ENCODE measurements around the gene P2RX1.

Gene P2RX1

GRCh38 chr17:3915995-3916696 is at the start of gene P2RX1:
Gene P2RX1 (minus strand): TSS chr17:3916465. CDS start chr17:3916225, 240 bp downstream.
- no peak for DNase-seq

- DNase-seq, result no peak
These were observed 49.0 kb upstream of the P2RX1 start for GRCh38 chr17:3965118-3965800.

GRCh38 chr17:3964203-3965117 is 48.2 kb upstream of the P2RX1 start, which contains the start of gene ATP2A3:
Gene ATP2A3 (minus strand): TSS chr17:3964437. CDS start chr17:3964291, 146 bp downstream.
- no peak for DNase-seq

GRCh38 chr17:3963237-3964201 is 47.3 kb upstream of the P2RX1 start:
- DNase-seq, result no peak

- DNase-seq, result no peak
These were observed 46.6 kb upstream of the P2RX1 start for GRCh38 chr17:3962965-3963236.

- no peak for DNase-seq
These were observed 46.1 kb upstream of the P2RX1 start for GRCh38 chr17:3962217-3962964.

GRCh38 chr17:3961564-3962047 is 45.3 kb upstream of the P2RX1 start:
- DNase-seq, result no peak

- no peak for DNase-seq
These were observed 44.5 kb upstream of the P2RX1 start for GRCh38 chr17:3960764-3961163.

GRCh38 chr17:3959921-3960601 is 43.8 kb upstream of the P2RX1 start:
- no peak for DNase-seq

GRCh38 chr17:3959295-3959899 is 43.1 kb upstream of the P2RX1 start:
- no peak for DNase-seq

GRCh38 chr17:3957735-3958599 is 41.7 kb upstream of the P2RX1 start:
- no peak for DNase-seq

- DNase-seq, result peak; percentile 96
These were observed 40.7 kb upstream of the P2RX1 start for GRCh38 chr17:3956983-3957382.

- DNase-seq, result no peak
These were observed 40.2 kb upstream of the P2RX1 start for GRCh38 chr17:3956327-3956957.

GRCh38 chr17:3955673-3955988 is 39.4 kb upstream of the P2RX1 start:
- no peak for DNase-seq

- no peak for DNase-seq
These were observed 38.9 kb upstream of the P2RX1 start for GRCh38 chr17:3954976-3955672.

GRCh38 chr17:3954086-3954485 is 37.8 kb upstream of the P2RX1 start:
- no peak for DNase-seq

GRCh38 chr17:3953542-3953941 is 37.3 kb upstream of the P2RX1 start:
- DNase-seq, result no peak

GRCh38 chr17:3952186-3952585 is 35.9 kb upstream of the P2RX1 start:
- no peak for DNase-seq

Data from NCI-H1436 treated with DMSO at 0.1 percent for 48 hours (cell line).